IMR-90 (cell line): ENCODE results near the gene AMY1C. TPM values are rescaled to one million over a fixed set of nuclear protein-coding genes. Genes with fewer than 3 reads are reported as not detected.

Experiments used
- ATAC-seq: fragments of 200-7000 bp; cut with Tn5 transposase; 2 replicates; pipeline ENCODE4 v1.9.1; 2020; ENCODE audit warnings: low read depth, mild to moderate bottlenecking, moderate library complexity
- BruUV-seq: library from RNA; stranded (reverse); fragments of 400-500 nt; replicated peaks from 2 replicates; lab custom pipeline; 2021; lab: Mats Ljungman, UMichigan
- CTCF ChIA-PET: fragments of 300-600 bp; formaldehyde crosslinking; extraction: SDS; loops from one replicate; lab custom pipeline; 2021; ENCODE audit warnings: antibody characterized with exemption; lab: Yijun Ruan, JAX
- POLR2A ChIA-PET: fragments of 300-600 bp; sonication (Branson Sonifier 250); formaldehyde crosslinking; loops from one replicate; lab custom pipeline; 2022; ENCODE audit warnings: antibody characterized with exemption; ENCODE audit not compliant: unreplicated experiment; lab: Charles Lee
- DNase-seq: peaks from one replicate; pipeline ENCODE4 v3.0.0; 2013
- H2AFZ ChIP-seq: replicated peaks from 2 replicates; pipeline ENCODE3; 2013; ENCODE audit warnings: low read length, mild to moderate bottlenecking; ENCODE audit not compliant: poor library complexity
- H2AK5ac ChIP-seq: 2 replicates; pipeline ENCODE4 v1.6.1; 2013; ENCODE audit warnings: low read depth, low read length, inconsistent platforms
- H2AK9ac ChIP-seq: replicated peaks from 2 replicates; pipeline ENCODE3; 2013; ENCODE audit warnings: mild to moderate bottlenecking, low read depth, low read length, moderate library complexity; ENCODE audit not compliant: poor library complexity
- H2BK120ac ChIP-seq: 2 replicates; pipeline ENCODE4 v1.6.1; 2013; ENCODE audit warnings: low read depth, low read length, inconsistent platforms
- H2BK15ac ChIP-seq: 3 replicates; pipeline ENCODE4 v1.6.1; 2013; ENCODE audit warnings: low read depth, low read length, inconsistent platforms
- H2BK20ac ChIP-seq: 2 replicates; pipeline ENCODE4 v1.6.1; 2013; ENCODE audit warnings: low read depth, mild to moderate bottlenecking, inconsistent platforms, low read length, moderate library complexity
- H2BK5ac ChIP-seq: 2 replicates; pipeline ENCODE4 v1.6.1; 2013; ENCODE audit warnings: mild to moderate bottlenecking, low read depth, low read length, inconsistent platforms; ENCODE audit not compliant: poor library complexity, severe bottlenecking
- H3K14ac ChIP-seq: replicated peaks from 2 replicates; pipeline ENCODE4 v1.6.1; 2013; ENCODE audit warnings: low read depth, low read length, inconsistent platforms
- H3K18ac ChIP-seq: 2 replicates; pipeline ENCODE4 v1.6.1; 2013; ENCODE audit warnings: low read depth, low read length, control low read depth
- H3K23ac ChIP-seq: 2 replicates; pipeline ENCODE4 v1.6.1; 2013; ENCODE audit warnings: low read depth, low read length, inconsistent platforms
- H3K27ac ChIP-seq: 2 replicates; pipeline ENCODE4 v1.5.1; 2013; ENCODE audit warnings: mild to moderate bottlenecking, control low read depth, low read length; ENCODE audit not compliant: insufficient read depth
- H3K27me3 ChIP-seq: 2 replicates; pipeline ENCODE4 v1.6.1; 2013; ENCODE audit warnings: low read length; ENCODE audit not compliant: control insufficient read depth, insufficient read depth
- H3K36me3 ChIP-seq: 2 replicates; pipeline ENCODE4 v1.6.1; 2013; ENCODE audit warnings: low read length, mixed read lengths; ENCODE audit not compliant: control insufficient read depth, insufficient read depth
- H3K4ac ChIP-seq: 2 replicates; pipeline ENCODE4 v1.6.1; 2013; ENCODE audit warnings: low read depth, low read length, inconsistent platforms
- H3K4me1 ChIP-seq: 2 replicates; pipeline ENCODE4 v1.6.1; 2013; ENCODE audit warnings: low read length, mixed read lengths; ENCODE audit not compliant: control insufficient read depth, insufficient read depth
- H3K4me2 ChIP-seq: 2 replicates; pipeline ENCODE4 v1.6.1; 2013; ENCODE audit warnings: low read depth, mild to moderate bottlenecking, control low read depth, low read length, moderate library complexity
- H3K4me3 ChIP-seq: 2 replicates; pipeline ENCODE4 v1.5.1; 2013; ENCODE audit warnings: low read depth, mild to moderate bottlenecking, control low read depth, low read length, moderate library complexity; ENCODE audit not compliant: insufficient read depth
- H3K56ac ChIP-seq: 2 replicates; pipeline ENCODE4 v1.6.1; 2013; ENCODE audit warnings: low read length, inconsistent platforms; ENCODE audit not compliant: insufficient read depth; ENCODE audit errors: extremely low read depth
- H3K79me1 ChIP-seq, 2 experiments: 2 replicates each; pipeline ENCODE4 v1.6.1; 2013; ENCODE audit warnings: low read length in 2 of 2, inconsistent platforms in 1 of 2, low read depth in 1 of 2
- H3K9ac ChIP-seq: 2 replicates; pipeline ENCODE4 v1.6.1; 2013; ENCODE audit warnings: low read depth, low read length, control low read depth
- H3K9me1 ChIP-seq: 2 replicates; pipeline ENCODE4 v1.6.1; 2013; ENCODE audit warnings: low read length, inconsistent platforms; ENCODE audit not compliant: insufficient read depth
- H3K9me3 ChIP-seq: 2 replicates; pipeline ENCODE4 v1.6.1; 2013; ENCODE audit warnings: low read length; ENCODE audit not compliant: control insufficient read depth, insufficient read depth
- H4K20me1 ChIP-seq: 2 replicates; pipeline ENCODE4 v1.6.1; 2013; ENCODE audit warnings: low read length, inconsistent platforms; ENCODE audit not compliant: insufficient read depth
- H4K5ac ChIP-seq: 2 replicates; pipeline ENCODE4 v1.6.1; 2013; ENCODE audit warnings: mild to moderate bottlenecking, low read depth, low read length, control low read depth
- H4K8ac ChIP-seq, 2 experiments: 2 replicates each; pipeline ENCODE4 v1.6.1; 2013; ENCODE audit warnings: low read depth in 2 of 2, low read length in 2 of 2, control low read depth in 1 of 2, inconsistent platforms in 1 of 2
- H4K91ac ChIP-seq: 2 replicates; pipeline ENCODE4 v1.6.1; 2013; ENCODE audit warnings: low read depth, low read length, inconsistent platforms; ENCODE audit not compliant: insufficient read depth
- BHLHE40 ChIP-seq: fragments of 150-350 bp; IDR thresholded peaks from 2 replicates; pipeline ENCODE4 v1.6.1; 2016; ENCODE audit warnings: mild to moderate bottlenecking, low read depth, low read length
- CEBPB ChIP-seq: IDR thresholded peaks from 2 replicates; pipeline ENCODE4 v1.6.1; 2012; ENCODE audit warnings: low read depth, low read length, improper control_type of control experiment
- CTCF ChIP-seq: conservative IDR thresholded peaks from 2 replicates; pipeline ENCODE4 v1.5.1; 2012; ENCODE audit warnings: mild to moderate bottlenecking, low read depth, low read length, improper control_type of control experiment
- MAFK ChIP-seq: IDR thresholded peaks from 2 replicates; pipeline ENCODE4 v1.6.1; 2012; ENCODE audit warnings: low read depth, low read length, improper control_type of control experiment
- MXI1 ChIP-seq: IDR thresholded peaks from 2 replicates; pipeline ENCODE4 v1.6.1; 2012; ENCODE audit warnings: low read depth, mild to moderate bottlenecking, low read length, moderate library complexity, borderline replicate concordance
- NFE2L2 ChIP-seq: fragments of 150-350 bp; IDR thresholded peaks from 2 replicates; pipeline ENCODE4 v1.6.1; 2016; ENCODE audit warnings: low read depth, mild to moderate bottlenecking, low read length
- POLR2A ChIP-seq: IDR thresholded peaks from 2 replicates; pipeline ENCODE4 v1.6.1; 2012; ENCODE audit warnings: mild to moderate bottlenecking, low read depth, low read length
- SMC3 ChIP-seq: fragments of 150-350 bp; IDR thresholded peaks from 2 replicates; pipeline ENCODE4 v1.6.1; 2016; ENCODE audit warnings: low read depth, mild to moderate bottlenecking, antibody characterized with exemption, low read length, moderate library complexity
- USF2 ChIP-seq: fragments of 150-350 bp; IDR thresholded peaks from 2 replicates; pipeline ENCODE4 v1.6.1; 2017; ENCODE audit warnings: mild to moderate bottlenecking, antibody characterized with exemption, low read length, low read depth
- WGBS, 2 experiments: methylation state at CpG; one replicate each; pipeline versions ENCODE4 v1.1.5 to v1.1.7; 2013; ENCODE audit warnings: missing lambda C conversion rate in 2 of 2; ENCODE audit not compliant: insufficient read length in 1 of 2; ENCODE audit errors: extremely low coverage in 2 of 2; 5-methylcytosine and 5-hydroxymethylcytosine counted together
- dilution Hi-C: fragments of 300-500 bp; cut with HindIII; formaldehyde crosslinking; loops from one replicate; pipeline ENCODE4 v1.14.3; 2018; ENCODE audit warnings: low sequenced_read_pairs; ENCODE audit not compliant: unreplicated experiment
- in situ Hi-C: fragments of 300-500 bp; cut with MboI; formaldehyde crosslinking; loops from 3 replicates; pipeline ENCODE4 v1.14.3; 2019; ENCODE audit warnings: low sequenced_read_pairs, inconsistent platforms, mixed read lengths
- intact Hi-C: fragments of 100-400 bp; cut with micrococcal nuclease; formaldehyde crosslinking; loops from 2 replicates; pipeline ENCODE4 v1.10.0; 2022
- polyA plus RNA-seq, 3 experiments: library from polyadenylated mRNA; depleted of rRNA; stranded (reverse); fragments of >200 nt; gene quantifications; 2 replicates each; pipeline ENCODE4 v1.2.3, GENCODE V29; 2012; ENCODE audit warnings: low replicate concordance in 1 of 3
- total RNA-seq: library from RNA; depleted of rRNA; stranded (reverse); fragments of >200 nt; gene quantifications from 2 replicates; pipeline ENCODE4 v1.2.3, GENCODE V29; 2012; rRNA removed

Gene AMY1C
- total and polyA plus RNA-seq, 2 of the 4 experiments (the other 2 are of a cell fraction): not detected

GRCh38 chr1:103790172-103790571, 40.5 kb downstream of the AMY1C start:
- no peak overlapping the region for H4K91ac ChIP-seq
- no peak overlapping the region for H2BK20ac ChIP-seq
- H3K9me1 ChIP-seq: no peaks in the 10 kb centered on the region
- H3K9me3 ChIP-seq: peaks cover 3% of the 10 kb centered on the region
- no peaks in the 10 kb centered on the region for H3K27me3 ChIP-seq
- no peak overlapping the region for H2BK120ac ChIP-seq
- no peak overlapping the region for H4K8ac ChIP-seq
- H3K14ac ChIP-seq: no peak overlapping the region
- H2BK5ac ChIP-seq: no peak overlapping the region
- H3K4me1 ChIP-seq: no peaks in the 10 kb centered on the region
- H3K18ac ChIP-seq: no peak overlapping the region
- H2AK5ac ChIP-seq: no peak overlapping the region
- no peak overlapping the region for H3K4me3 ChIP-seq
- H4K5ac ChIP-seq: no peak overlapping the region
- no peak overlapping the region for H2BK15ac ChIP-seq
- H3K56ac ChIP-seq: no peak overlapping the region
- dilution Hi-C loops (no loop called here), in situ Hi-C loops (no loop called here), intact Hi-C loops (no loop called here)
- H3K79me1 ChIP-seq: no peaks in the 10 kb centered on the region
- ATAC-seq (no peak), DNase-seq (no peak)
- no peaks in the 10 kb centered on the region for H4K20me1 ChIP-seq
- H3K4me2 ChIP-seq: no peak overlapping the region
- no peak overlapping the region for H3K27ac ChIP-seq
- ChIA-PET POLR2A (no interaction called here), CTCF (no interaction called here)
- no peak overlapping the region for H3K23ac ChIP-seq
- H3K36me3 ChIP-seq: no peaks in the 10 kb centered on the region
- no peak overlapping the region for H3K9ac ChIP-seq
- no TSS peak for BruUV-seq
- no peak overlapping the region for H3K4ac ChIP-seq
- TF ChIP-seq POLR2A (no peak), MAFK (no peak), BHLHE40 (no peak), NFE2L2 (no peak), SMC3 (no peak), MXI1 (no peak), CTCF (no peak), USF2 (no peak), CEBPB (no peak)
- H2AK9ac ChIP-seq: no peak overlapping the region
- no peak overlapping the region for H2AFZ ChIP-seq
- WGBS, 2 experiments: no CpG with 5 or more reads among the region's 2 CpGs

Other genes with a start within 250 kb of the AMY1C start
- gene RNPC3, start 224.2 kb upstream of the AMY1C start, total RNA-seq: 2.5 and 3.8 TPM in 2 replicates
- 7.7 and 9.9 TPM in 2 replicates for gene RNPC3, start 224.2 kb upstream of the AMY1C start, polyA plus RNA-seq (2012; rRNA removed)
- gene AMY2B, start 178.3 kb upstream of the AMY1C start, total RNA-seq: 0.72 and 1.1 TPM in 2 replicates
- 0.92 and 1.7 TPM in 2 replicates for gene AMY2B, start 178.3 kb upstream of the AMY1C start, polyA plus RNA-seq (2012; rRNA removed)
- not detected in 2 replicates for gene AMY2A, start 132.5 kb upstream of the AMY1C start, total RNA-seq
- gene AMY2A, start 132.5 kb upstream of the AMY1C start, polyA plus RNA-seq (2012; rRNA removed): not detected in 2 replicates
- not detected in 2 replicates for gene AMY1A, start 94.1 kb upstream of the AMY1C start, total RNA-seq
- gene AMY1A, start 94.1 kb upstream of the AMY1C start, polyA plus RNA-seq (2012; rRNA removed): not detected in 2 replicates
- gene AMY1B, start 53.7 kb upstream of the AMY1C start, total RNA-seq: not detected in 2 replicates
- gene AMY1B, start 53.7 kb upstream of the AMY1C start, polyA plus RNA-seq (2012; rRNA removed): not detected in 2 replicates